ENCODE results near the gene GNRH2.

- TF ChIP-seq CTCF (IDR thresholded peaks at IDR 0.05) (no peak), POLR2A (IDR thresholded peaks at IDR 0.05) (no peak)
Measured at GRCh38 chr20:3084283-3084985, 41.0 kb downstream of the GNRH2 start, which contains the start of gene AVP.

All from lower leg skin (tissue), 3 donors.